Skeletal muscle satellite cell (primary cell): Measurements from ENCODE around the gene CLEC2L.

Experiments used
- H3K27me3 ChIP-seq: 2 replicates; pipeline ENCODE4 v1.7.0; 2013; ENCODE audit warnings: low read length; ENCODE audit not compliant: control insufficient read depth, insufficient read depth
- H3K36me3 ChIP-seq: 2 replicates; pipeline ENCODE4 v1.7.0; 2013; ENCODE audit warnings: mild to moderate bottlenecking, control low read depth, low read length; ENCODE audit not compliant: insufficient read depth
- H3K4me1 ChIP-seq: 2 replicates; pipeline ENCODE4 v1.7.0; 2013; ENCODE audit warnings: low read length; ENCODE audit not compliant: control insufficient read depth, insufficient read depth
- H3K4me2 ChIP-seq: 2 replicates; pipeline ENCODE4 v1.7.0; 2013; ENCODE audit warnings: mild to moderate bottlenecking, low read length
- H3K4me3 ChIP-seq: 2 replicates; pipeline ENCODE4 v1.7.0; 2013; ENCODE audit warnings: low read length
- H3K9ac ChIP-seq: 2 replicates; pipeline ENCODE4 v1.7.0; 2013; ENCODE audit warnings: mild to moderate bottlenecking, low read depth, low read length, moderate library complexity
- H3K9me3 ChIP-seq: replicated peaks from 2 replicates; pipeline ENCODE4 v1.7.0; 2013; ENCODE audit warnings: mild to moderate bottlenecking, control low read depth, low read length

Gene CLEC2L

DNA sequence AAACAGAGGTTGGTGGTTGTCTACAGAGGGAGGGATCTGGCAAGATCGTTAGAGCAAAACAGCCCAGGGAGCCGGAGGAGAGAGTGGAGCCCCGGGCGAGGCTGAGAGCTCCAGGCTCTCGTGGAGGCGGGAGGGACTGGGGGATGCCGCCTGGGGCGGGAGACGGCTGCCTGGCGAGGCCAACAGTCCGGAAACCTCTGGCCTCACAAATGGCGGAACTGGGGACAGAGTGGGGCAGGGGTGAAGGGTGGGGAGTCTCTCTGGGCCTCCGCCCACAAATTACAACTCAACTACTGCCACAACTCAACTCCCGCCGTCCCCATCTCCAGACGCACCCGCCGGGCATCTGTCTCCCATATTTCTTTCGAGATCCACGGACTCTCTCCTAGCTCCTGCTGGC is 47.7 kb downstream of the CLEC2L start:
- no peaks in the 10 kb centered on the region for H3K9me3 ChIP-seq
- H3K9ac ChIP-seq: no peak overlapping the region
- H3K27me3 ChIP-seq: no peaks in the 10 kb centered on the region
- H3K4me1 ChIP-seq: no peaks in the 10 kb centered on the region
- no peak overlapping the region for H3K4me3 ChIP-seq
- H3K36me3 ChIP-seq: peaks cover 92% of the 10 kb centered on the region
- no peak overlapping the region for H3K4me2 ChIP-seq

DNA sequence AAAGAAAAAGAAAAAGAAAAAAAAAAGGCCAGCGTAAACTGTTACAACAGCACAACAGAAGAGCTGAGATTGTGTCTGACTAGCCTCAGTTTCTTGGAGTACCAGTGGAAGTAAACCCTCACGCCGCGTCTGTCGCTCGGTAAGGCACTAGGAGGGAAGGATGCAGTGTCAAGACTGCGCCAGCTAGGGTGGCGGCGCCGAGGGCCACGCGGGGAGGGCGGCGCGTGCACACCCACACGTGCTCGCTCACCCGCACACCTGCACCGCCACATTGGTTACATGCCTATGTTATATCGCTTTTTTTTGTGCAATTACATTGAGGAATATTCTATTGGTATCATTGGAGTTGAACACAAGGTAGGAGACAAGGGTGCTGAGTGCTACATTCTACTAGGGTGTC is 48.2 kb downstream of the CLEC2L start:
- H3K36me3 ChIP-seq: peaks cover 93% of the 10 kb centered on the region
- no peak overlapping the region for H3K4me2 ChIP-seq
- H3K9me3 ChIP-seq: no peaks in the 10 kb centered on the region
- H3K4me1 ChIP-seq: no peaks in the 10 kb centered on the region
- H3K27me3 ChIP-seq: no peaks in the 10 kb centered on the region
- H3K4me3 ChIP-seq: no peak overlapping the region
- no peak overlapping the region for H3K9ac ChIP-seq

- Histone ChIP-seq H3K4me1 (no peaks in the 10 kb centered on the region), H3K27me3 (no peaks in the 10 kb centered on the region), H3K9me3 (no peaks in the 10 kb centered on the region), H3K9ac (no peak overlapping the region), H3K4me3 (no peak overlapping the region), H3K36me3 (peaks cover 92% of the 10 kb centered on the region), H3K4me2 (no peak overlapping the region)
Observed at GRCh38 chr7:139572071-139572470, 48.6 kb downstream of the CLEC2L start.

DNA sequence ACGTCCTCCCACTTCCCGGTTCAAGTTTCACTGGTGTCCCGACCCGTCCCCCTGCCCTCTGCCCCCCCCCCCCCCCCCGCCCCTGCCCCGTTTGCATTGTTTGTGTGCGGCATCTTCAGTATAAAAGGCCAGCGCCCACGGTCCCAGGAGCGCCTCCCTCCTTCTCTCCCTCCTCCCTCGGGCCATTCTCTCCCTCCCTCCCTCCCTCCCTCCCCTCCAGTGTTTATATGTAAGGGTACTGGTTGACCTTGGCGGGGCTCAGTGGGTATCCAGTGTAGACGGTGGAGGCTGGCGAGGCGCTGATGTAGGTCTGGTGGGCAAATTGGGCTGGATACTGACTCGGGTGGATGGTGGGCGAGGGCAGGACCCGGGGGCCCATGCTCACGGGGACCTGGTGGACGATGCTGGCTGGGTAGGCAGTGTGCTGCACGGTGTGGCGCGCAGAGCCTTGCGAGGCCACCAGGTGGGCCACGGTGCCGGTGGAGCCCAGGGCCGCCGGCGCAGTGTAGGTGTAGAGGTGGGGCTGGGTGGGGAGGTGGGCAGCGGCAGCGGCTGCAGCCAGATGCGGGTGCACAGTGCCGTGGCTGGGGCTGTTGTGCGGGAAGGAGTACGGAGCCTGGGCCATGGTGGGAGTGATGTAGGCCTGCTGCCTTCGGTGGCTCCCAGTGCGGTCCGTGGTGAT is 49.4 kb downstream of the CLEC2L start:
- Histone ChIP-seq H3K9ac (no peak overlapping the region), H3K4me1 (no peaks in the 10 kb centered on the region), H3K4me3 (no peak overlapping the region), H3K9me3 (no peaks in the 10 kb centered on the region), H3K4me2 (no peak overlapping the region), H3K36me3 (peaks cover 89% of the 10 kb centered on the region), H3K27me3 (no peaks in the 10 kb centered on the region)

- Histone ChIP-seq H3K9me3 (no peaks in the 10 kb centered on the region), H3K4me3 (no peak overlapping the region), H3K9ac (no peak overlapping the region), H3K4me2 (no peak overlapping the region), H3K36me3 (peaks cover 85% of the 10 kb centered on the region), H3K4me1 (no peaks in the 10 kb centered on the region), H3K27me3 (no peaks in the 10 kb centered on the region)
Observed at GRCh38 chr7:139573871-139574270, 50.4 kb downstream of the CLEC2L start.

- Histone ChIP-seq H3K4me3 (no peak overlapping the region), H3K9me3 (no peaks in the 10 kb centered on the region), H3K36me3 (peaks cover 85% of the 10 kb centered on the region), H3K4me1 (no peaks in the 10 kb centered on the region), H3K9ac (no peak overlapping the region), H3K27me3 (no peaks in the 10 kb centered on the region), H3K4me2 (no peak overlapping the region)
Observed at GRCh38 chr7:139574618-139575337, 51.3 kb downstream of the CLEC2L start.

GRCh38 chr7:139575338-139575680 is 51.8 kb downstream of the CLEC2L start:
- Histone ChIP-seq H3K9ac (no peak overlapping the region), H3K9me3 (no peaks in the 10 kb centered on the region), H3K27me3 (no peaks in the 10 kb centered on the region), H3K4me3 (no peak overlapping the region), H3K4me2 (no peak overlapping the region), H3K4me1 (no peaks in the 10 kb centered on the region), H3K36me3 (peaks cover 85% of the 10 kb centered on the region)

DNA sequence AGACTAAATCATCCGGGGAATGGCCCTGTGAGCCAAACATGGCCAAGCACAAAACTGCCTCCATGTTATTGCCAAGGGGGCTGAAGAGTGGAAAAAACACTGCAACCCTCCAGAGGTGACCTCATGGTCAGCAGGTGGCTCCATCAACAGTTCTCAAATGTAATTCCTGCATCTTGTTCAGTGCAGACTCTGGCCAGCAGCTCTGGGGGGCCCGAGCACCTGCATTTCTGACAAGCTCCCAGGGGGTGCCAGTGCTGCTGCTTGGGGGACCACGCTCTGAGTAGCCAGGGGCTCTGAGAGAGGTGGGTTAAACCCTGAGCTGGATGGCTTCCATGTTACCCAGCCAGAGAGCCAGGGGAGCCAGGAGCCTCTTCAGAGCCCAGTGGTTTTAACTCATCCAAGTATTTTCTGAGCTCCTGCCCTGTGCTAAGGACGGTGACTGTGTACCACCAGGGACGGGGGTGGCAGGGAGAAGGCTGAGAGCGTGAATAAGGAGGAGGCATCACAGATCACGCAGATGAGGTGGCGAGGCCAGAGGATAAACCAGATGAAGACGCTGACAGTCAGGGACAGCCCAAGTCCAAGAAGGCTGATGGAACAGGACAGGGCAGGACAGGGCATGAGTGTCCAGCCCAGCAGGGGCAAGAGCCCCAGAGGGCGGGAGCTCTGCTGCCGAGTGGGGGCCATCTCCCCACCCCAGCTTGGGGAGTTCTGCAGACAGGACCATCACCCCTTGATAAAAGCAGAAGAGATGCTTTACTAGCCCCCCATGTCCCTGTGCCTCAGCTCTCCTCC is 52.9 kb downstream of the CLEC2L start:
- H3K9ac ChIP-seq: no peak overlapping the region

GRCh38 chr7:139580435-139580834 is 57.0 kb downstream of the CLEC2L start:
- no peaks in the 10 kb centered on the region for H3K4me1 ChIP-seq
- H3K4me3 ChIP-seq: no peak overlapping the region
- no peaks in the 10 kb centered on the region for H3K27me3 ChIP-seq
- no peak overlapping the region for H3K9ac ChIP-seq
- peaks cover 91% of the 10 kb centered on the region for H3K36me3 ChIP-seq
- no peak overlapping the region for H3K4me2 ChIP-seq
- H3K9me3 ChIP-seq: no peaks in the 10 kb centered on the region

More for the DNA sequence above, 52.9 kb downstream of the CLEC2L start:
- peaks cover 85% of the 10 kb centered on the region for H3K36me3 ChIP-seq
- no peak overlapping the region for H3K4me2 ChIP-seq
- no peaks in the 10 kb centered on the region for H3K9me3 ChIP-seq
- H3K27me3 ChIP-seq: no peaks in the 10 kb centered on the region
- H3K4me1 ChIP-seq: no peaks in the 10 kb centered on the region
- H3K4me3 ChIP-seq: no peak overlapping the region

DNA sequence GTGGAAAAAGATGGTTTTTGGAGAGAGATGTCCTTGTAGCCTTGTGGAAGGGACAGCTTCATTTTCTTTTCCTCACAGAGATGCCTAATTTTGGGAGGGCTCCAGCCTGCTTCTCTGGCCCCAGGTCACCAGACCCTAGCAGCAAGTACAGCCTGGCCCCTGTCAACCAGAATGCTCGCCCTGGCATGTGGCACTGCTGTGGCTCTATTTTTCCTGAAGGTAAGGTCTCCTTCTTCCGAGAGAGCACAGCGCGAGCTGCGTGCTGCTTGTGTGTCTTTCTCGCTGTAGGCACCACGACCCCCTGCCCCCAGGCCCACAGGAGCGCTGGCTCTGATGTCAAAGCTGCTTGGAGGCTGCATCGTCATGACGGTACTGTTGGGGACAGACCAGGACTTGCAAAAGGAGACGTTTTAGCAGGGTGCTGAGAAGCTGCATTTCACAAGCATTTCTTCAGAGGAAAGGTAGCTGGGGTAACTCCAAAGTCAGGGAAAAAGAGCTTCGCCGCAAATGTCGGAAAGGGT is 58.7 kb downstream of the CLEC2L start:
- Histone ChIP-seq H3K4me1 (no peaks in the 10 kb centered on the region), H3K9ac (no peak overlapping the region), H3K36me3 (peaks cover 93% of the 10 kb centered on the region), H3K9me3 (no peaks in the 10 kb centered on the region), H3K27me3 (no peaks in the 10 kb centered on the region), H3K4me2 (no peak overlapping the region), H3K4me3 (no peak overlapping the region)

DNA sequence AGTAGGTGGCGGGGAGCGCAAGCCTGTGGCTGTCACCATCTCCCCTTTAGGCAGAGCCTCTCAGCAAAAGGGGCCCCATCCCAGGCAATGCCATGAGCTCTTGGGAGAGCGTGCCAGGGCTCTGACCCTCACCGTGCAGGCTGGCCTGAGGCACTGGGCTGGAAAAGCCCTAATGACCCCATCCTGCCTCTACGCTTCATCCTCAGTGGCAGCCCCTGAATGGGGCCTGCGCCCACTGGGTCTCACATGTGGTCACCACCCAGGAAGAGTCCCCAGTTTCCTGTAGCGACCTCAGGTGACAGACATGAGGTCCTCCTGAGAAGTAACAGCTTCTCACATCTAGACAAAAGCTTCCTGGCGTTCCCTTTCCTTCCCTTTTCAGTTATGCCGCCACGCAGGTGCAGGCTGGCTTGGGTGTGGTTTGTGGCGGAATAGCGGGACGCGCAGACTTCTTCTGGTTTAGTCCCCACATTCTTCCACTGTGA is 59.2 kb downstream of the CLEC2L start:
- H3K4me1 ChIP-seq: no peaks in the 10 kb centered on the region
- no peaks in the 10 kb centered on the region for H3K9me3 ChIP-seq
- H3K4me2 ChIP-seq: no peak overlapping the region
- H3K4me3 ChIP-seq: no peak overlapping the region
- H3K27me3 ChIP-seq: no peaks in the 10 kb centered on the region
- no peak overlapping the region for H3K9ac ChIP-seq
- peaks cover 93% of the 10 kb centered on the region for H3K36me3 ChIP-seq
